CD14-positive monocyte (primary cell): Measurements from ENCODE around the gene SMAD1. TPM values are rescaled to one million over a fixed set of nuclear protein-coding genes. Genes with fewer than 3 reads are reported as not detected.

Experiments
- DNase-seq, 3 donors: peaks; one replicate each; pipeline ENCODE4 v3.0.0-alpha.2; 2011 to 2022
- H2AFZ ChIP-seq: 2 replicates; pipeline ENCODE4 v1.6.0; 2012; ENCODE audit warnings: mild to moderate bottlenecking, low read depth, low read length, inconsistent platforms; ENCODE audit not compliant: insufficient read depth, poor library complexity, severe bottlenecking
- H3K27ac ChIP-seq, 2 donors: 1 replicate in 1 of 2; 2 replicates in 1 of 2; pipeline ENCODE4 v1.5.1; 2012 to 2013; ENCODE audit warnings: low read length in 2 of 2, control low read depth in 1 of 2, inconsistent platforms in 1 of 2, low read depth in 1 of 2, mild to moderate bottlenecking in 1 of 2
- H3K27me3 ChIP-seq, 2 donors: one replicate each; pipeline versions ENCODE4 v1.6.0 to v1.6.1; 2011 to 2013; ENCODE audit warnings: low read length in 2 of 2; ENCODE audit not compliant: control insufficient read depth in 2 of 2, insufficient read depth in 2 of 2
- H3K36me3 ChIP-seq, 2 donors: replicated peaks in 1 of 2; 1 replicate in 1 of 2; 2 replicates in 1 of 2; pipeline versions ENCODE4 v1.5.1 to v1.6.1; 2012 to 2013; ENCODE audit warnings: low read length in 2 of 2, control low read depth in 1 of 2, inconsistent platforms in 1 of 2, mild to moderate bottlenecking in 1 of 2; ENCODE audit not compliant: insufficient read depth in 2 of 2, control insufficient read depth in 1 of 2
- H3K4me1 ChIP-seq, 2 donors: 1 replicate in 1 of 2; 2 replicates in 1 of 2; pipeline versions ENCODE4 v1.5.1 to v1.6.1; 2012 to 2013; ENCODE audit warnings: low read length in 2 of 2, control low read depth in 1 of 2, inconsistent platforms in 1 of 2, mild to moderate bottlenecking in 1 of 2, moderate library complexity in 1 of 2; ENCODE audit not compliant: insufficient read depth in 2 of 2, control insufficient read depth in 1 of 2
- H3K4me2 ChIP-seq: replicated peaks from 2 replicates; pipeline ENCODE3; 2012; ENCODE audit warnings: low read length, moderate library complexity, mild to moderate bottlenecking; ENCODE audit not compliant: poor library complexity, severe bottlenecking; ENCODE audit errors: extremely low read depth
- H3K4me3 ChIP-seq, 3 experiments: fragments of 200-600 bp in 1 of 3; sonication (generic) in 1 of 3; replicated peaks in 1 of 3; 1 replicate in 2 of 3; 2 replicates in 1 of 3; pipeline ENCODE4 v1.5.1; 2011 to 2013; ENCODE audit warnings: low read length in 3 of 3, mild to moderate bottlenecking in 3 of 3, control low read depth in 2 of 3, low read depth in 2 of 3, inconsistent platforms in 1 of 3, moderate library complexity in 1 of 3
- H3K79me2 ChIP-seq: 2 replicates; pipeline ENCODE4 v1.6.0; 2012; ENCODE audit warnings: mild to moderate bottlenecking, control low read depth, inconsistent platforms, low read length, moderate library complexity; ENCODE audit not compliant: insufficient read depth
- H3K9ac ChIP-seq: 2 replicates; pipeline ENCODE4 v1.6.0; 2017; ENCODE audit warnings: low read length, mild to moderate bottlenecking; ENCODE audit not compliant: insufficient read depth, poor library complexity, severe bottlenecking
- H3K9me3 ChIP-seq, 2 donors: replicated peaks in 1 of 2; 1 replicate in 1 of 2; 2 replicates in 1 of 2; pipeline versions ENCODE4 v1.5.1 to v1.6.1; 2012 to 2013; ENCODE audit warnings: low read length in 2 of 2, control low read depth in 1 of 2; ENCODE audit not compliant: control insufficient read depth in 1 of 2, insufficient read depth in 1 of 2
- H4K20me1 ChIP-seq: 2 replicates; pipeline ENCODE4 v1.6.0; 2012; ENCODE audit warnings: mild to moderate bottlenecking, low read length, control low read depth, moderate library complexity; ENCODE audit not compliant: insufficient read depth
- H3K27ac Mint-ChIP-seq, 7 donors: one replicate each; pipeline ENCODE4 v1.8.0; 2020; ENCODE audit warnings: mild to moderate bottlenecking in 7 of 7, mixed read lengths in 7 of 7, moderate library complexity in 6 of 7, inconsistent platforms in 2 of 7
- H3K27me3 Mint-ChIP-seq, 3 donors: one replicate each; pipeline ENCODE4 v1.8.0; 2021 to 2022; ENCODE audit warnings: low read depth in 3 of 3, mild to moderate bottlenecking in 3 of 3, mixed read lengths in 3 of 3, moderate library complexity in 3 of 3, inconsistent platforms in 1 of 3
- H3K36me3 Mint-ChIP-seq, 2 donors: one replicate each; pipeline ENCODE4 v1.8.0; 2020; ENCODE audit warnings: mixed read lengths in 2 of 2, inconsistent platforms in 1 of 2, mild to moderate bottlenecking in 1 of 2
- H3K4me1 Mint-ChIP-seq: one replicate; pipeline ENCODE4 v1.8.0; 2020; ENCODE audit warnings: mild to moderate bottlenecking, mixed read lengths
- H3K4me3 Mint-ChIP-seq, 2 donors: one replicate each; pipeline ENCODE4 v1.8.0; 2020; ENCODE audit warnings: mild to moderate bottlenecking in 2 of 2, mixed read lengths in 2 of 2, moderate library complexity in 1 of 2
- H3K9me3 Mint-ChIP-seq, 7 donors: one replicate each; pipeline ENCODE4 v1.8.0; 2020 to 2022; ENCODE audit warnings: mixed read lengths in 7 of 7, mild to moderate bottlenecking in 6 of 7, moderate library complexity in 6 of 7, inconsistent platforms in 2 of 7
- CTCF ChIP-seq: fragments of 200-600 bp; IDR thresholded peaks from one replicate; pipeline ENCODE4 v1.8.0; 2022; ENCODE audit warnings: antibody characterized with exemption, mild to moderate bottlenecking
- WGBS: methylation state at CpG from one replicate; pipeline ENCODE4 v1.1.5; 2013; ENCODE audit warnings: missing lambda C conversion rate; ENCODE audit not compliant: insufficient coverage; 5-methylcytosine and 5-hydroxymethylcytosine counted together
- intact Hi-C, 2 donors: fragments of 100-400 bp; cut with micrococcal nuclease; formaldehyde crosslinking; loops; one replicate each; pipeline versions ENCODE4 v1.15.0 to v1.15.1; 2023
- polyA plus RNA-seq, 3 donors: library from polyadenylated mRNA; depleted of rRNA in 1 of 3; unstranded in 2 of 3; stranded (reverse) in 1 of 3; fragments of 300-500 nt in 2 of 3; fragments of >200 nt in 1 of 3; fragmentation: Illumina TruSeq in 2 of 3; gene quantifications; 1 replicate in 2 of 3; 2 replicates in 1 of 3; pipeline ENCODE4 v1.2.3, GENCODE V29; 2012 to 2021

SMAD1 gene
- polyA plus RNA-seq, 3 donors, result 8.2 to 14.4 (median 8.7) TPM

- intact Hi-C loops, result no loop called here
- no peaks in the 10 kb centered on the region for H4K20me1 ChIP-seq
- no peaks in the 10 kb centered on the region for H3K27me3 ChIP-seq
- no peak overlapping the region for H3K27ac ChIP-seq
- Mint-ChIP-seq H3K9me3 (no peaks in the 10 kb centered on the region), H3K27me3 (peaks cover 0 to 2% (median 0%) of the 10 kb centered on the region in 3 donors), H3K4me3 (no peak overlapping the region), H3K4me1 (peaks cover 24% of the 10 kb centered on the region), H3K27ac (no peak overlapping the region), H3K36me3 (no peaks in the 10 kb centered on the region)
- peaks cover 35 to 38% of the 10 kb centered on the region in 2 donors for H3K4me1 ChIP-seq
- H3K9me3 ChIP-seq, result no peaks in the 10 kb centered on the region
- 100% methylated on average over 2 of the region's 9 CpGs for WGBS
- no peak overlapping the region for H2AFZ ChIP-seq
- H3K4me2 ChIP-seq, result no peak overlapping the region
- no peaks in the 10 kb centered on the region for H3K36me3 ChIP-seq
- no peak for DNase-seq
- no peak for TF ChIP-seq CTCF
- no peak overlapping the region for H3K9ac ChIP-seq
- H3K4me3 ChIP-seq, result no peak overlapping the region
- peaks cover 25% of the 10 kb centered on the region for H3K79me2 ChIP-seq
Observed at GRCh38 chr4:145485120-145485519, 3.5 kb downstream of the SMAD1 start.

- Histone ChIP-seq H3K4me3 (no peak overlapping the region), H3K36me3 (no peaks in the 10 kb centered on the region), H4K20me1 (no peaks in the 10 kb centered on the region), H2AFZ (no peak overlapping the region), H3K9me3 (no peaks in the 10 kb centered on the region), H3K4me1 (peaks cover 23 to 25% of the 10 kb centered on the region in 2 donors), H3K4me2 (no peak overlapping the region), H3K27ac (no peak overlapping the region), H3K79me2 (peaks cover 31% of the 10 kb centered on the region), H3K9ac (no peak overlapping the region), H3K27me3 (no peaks in the 10 kb centered on the region)
- no peak overlapping the region for H3K27ac Mint-ChIP-seq
- H3K27me3 Mint-ChIP-seq, result no peaks in the 10 kb centered on the region
- peaks cover 12% of the 10 kb centered on the region for H3K4me1 Mint-ChIP-seq
- DNase-seq, result no peak
- no peak for TF ChIP-seq CTCF
- no peaks in the 10 kb centered on the region for H3K9me3 Mint-ChIP-seq
- no peak overlapping the region for H3K4me3 Mint-ChIP-seq
- no CpG with 5 or more reads among the region's 3 CpGs for whole genome bisulfite sequencing
- intact Hi-C loops, result no loop called here
- H3K36me3 Mint-ChIP-seq, result no peaks in the 10 kb centered on the region
Observed at GRCh38 chr4:145486603-145487002, 5.0 kb downstream of the SMAD1 start.
